Lower leg skin (tissue), 3 donors: ENCODE data around the gene GPR37.

ENCODE experiments used
- POLR2A ChIP-seq, 2 donors: fragments of 450-650 bp; IDR thresholded peaks; one replicate each; pipeline ENCODE4 v1.6.1; 2016 to 2017; ENCODE audit warnings: antibody characterized with exemption in 2 of 2, mild to moderate bottlenecking in 1 of 2, moderate library complexity in 1 of 2
- TF ChIP-seq, protein P1 (sequence below), 3 donors: fragments of 450-650 bp; IDR thresholded peaks; one replicate each; pipeline ENCODE4 v1.5.1; 2016; ENCODE audit warnings: antibody characterized with exemption in 3 of 3, mild to moderate bottlenecking in 3 of 3, moderate library complexity in 2 of 3

GRCh38 chr7:124776153-124776552, 10.6 kb upstream of the GPR37 start:
- TF ChIP-seq, protein P1, sequence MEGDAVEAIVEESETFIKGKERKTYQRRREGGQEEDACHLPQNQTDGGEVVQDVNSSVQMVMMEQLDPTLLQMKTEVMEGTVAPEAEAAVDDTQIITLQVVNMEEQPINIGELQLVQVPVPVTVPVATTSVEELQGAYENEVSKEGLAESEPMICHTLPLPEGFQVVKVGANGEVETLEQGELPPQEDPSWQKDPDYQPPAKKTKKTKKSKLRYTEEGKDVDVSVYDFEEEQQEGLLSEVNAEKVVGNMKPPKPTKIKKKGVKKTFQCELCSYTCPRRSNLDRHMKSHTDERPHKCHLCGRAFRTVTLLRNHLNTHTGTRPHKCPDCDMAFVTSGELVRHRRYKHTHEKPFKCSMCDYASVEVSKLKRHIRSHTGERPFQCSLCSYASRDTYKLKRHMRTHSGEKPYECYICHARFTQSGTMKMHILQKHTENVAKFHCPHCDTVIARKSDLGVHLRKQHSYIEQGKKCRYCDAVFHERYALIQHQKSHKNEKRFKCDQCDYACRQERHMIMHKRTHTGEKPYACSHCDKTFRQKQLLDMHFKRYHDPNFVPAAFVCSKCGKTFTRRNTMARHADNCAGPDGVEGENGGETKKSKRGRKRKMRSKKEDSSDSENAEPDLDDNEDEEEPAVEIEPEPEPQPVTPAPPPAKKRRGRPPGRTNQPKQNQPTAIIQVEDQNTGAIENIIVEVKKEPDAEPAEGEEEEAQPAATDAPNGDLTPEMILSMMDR (IDR thresholded peaks at IDR 0.05): no peak
- no peak for TF ChIP-seq POLR2A (IDR thresholded peaks at IDR 0.05)
